ENCODE results near the gene HOXB2. TPM values are rescaled to one million over a fixed set of nuclear protein-coding genes. Genes with fewer than 3 reads are reported as not detected.

The HOXB2 gene
- total and polyA plus RNA-seq, 2 of the 8 experiments (the other 6 are each of a cell fraction or from before 2014, with no cell fraction given), result not detected

GRCh38 chr17:48540213-48540612, 4.7 kb downstream of the HOXB2 start (continued):
- TF ChIP-seq CHD7 (IDR thresholded peaks at IDR 0.05; ENCODE audit: insufficient replicate concordance, low read length) (no peak), JUND (IDR thresholded peaks at IDR 0.05; ENCODE audit: low read length) (no peak)
